TTC549 (cell line): ENCODE measurements around the gene TEKT2.

Source experiments
- FAIRE-seq: peaks from 2 replicates; lab custom pipeline; 2012; peaks lifted over from hg19 to GRCh38; lab: Jason Lieb, UNC

TEKT2 gene

DNA sequence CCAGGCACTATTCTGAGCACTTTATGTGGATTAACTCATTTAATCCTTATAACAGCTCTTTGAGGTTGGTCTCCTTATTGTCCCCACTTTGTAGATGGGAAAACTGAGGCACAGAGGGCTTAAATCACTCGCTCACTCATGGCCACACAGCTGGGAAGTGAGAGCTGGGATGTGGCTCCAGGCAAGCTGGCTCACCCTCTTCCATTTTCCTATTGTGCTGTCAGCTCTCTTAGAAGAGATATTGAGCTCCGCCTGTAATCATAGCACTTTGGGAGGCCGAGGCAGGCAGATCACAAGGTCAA, 45.0 kb downstream of the TEKT2 start:
- no peak for FAIRE-seq

DNA sequence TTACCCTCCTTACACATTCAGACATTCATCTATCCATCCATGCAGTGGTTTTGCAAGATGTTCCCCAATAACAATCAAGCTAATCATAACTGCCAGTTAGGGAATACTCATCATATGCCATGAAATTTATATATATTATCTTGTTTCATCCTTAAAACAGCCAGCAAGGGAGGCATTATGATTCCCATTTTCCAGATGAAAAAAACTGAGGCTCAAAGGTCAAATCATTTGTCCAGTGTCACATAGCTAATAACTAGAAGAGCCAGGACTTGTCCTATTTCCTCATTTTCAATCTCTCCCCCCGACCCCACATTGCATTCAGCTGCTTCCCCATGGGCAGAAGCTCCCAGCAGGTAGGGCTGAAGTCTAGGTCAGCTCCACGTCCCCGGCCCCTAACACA, 48.1 kb downstream of the TEKT2 start:
- FAIRE-seq: no peak

DNA sequence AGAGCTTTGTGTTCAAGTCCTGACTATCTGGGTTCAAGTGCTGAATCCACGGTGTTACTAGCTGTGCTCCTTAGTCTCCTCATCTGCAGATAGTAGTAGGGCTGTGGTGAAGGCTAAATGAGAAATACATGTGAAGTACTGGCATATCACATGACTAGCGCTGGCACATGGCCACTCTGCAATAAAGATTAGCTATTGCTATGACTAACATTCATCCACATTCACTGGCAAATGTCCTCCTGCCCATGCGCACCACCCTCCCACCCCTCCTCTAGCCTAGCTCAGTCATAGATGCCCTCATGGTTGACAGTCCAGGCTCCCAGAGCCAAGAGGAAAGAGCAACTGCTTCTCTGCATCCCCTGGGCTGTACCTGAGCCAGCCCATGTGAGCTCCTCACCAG, 49.6 kb downstream of the TEKT2 start:
- no peak for FAIRE-seq

DNA sequence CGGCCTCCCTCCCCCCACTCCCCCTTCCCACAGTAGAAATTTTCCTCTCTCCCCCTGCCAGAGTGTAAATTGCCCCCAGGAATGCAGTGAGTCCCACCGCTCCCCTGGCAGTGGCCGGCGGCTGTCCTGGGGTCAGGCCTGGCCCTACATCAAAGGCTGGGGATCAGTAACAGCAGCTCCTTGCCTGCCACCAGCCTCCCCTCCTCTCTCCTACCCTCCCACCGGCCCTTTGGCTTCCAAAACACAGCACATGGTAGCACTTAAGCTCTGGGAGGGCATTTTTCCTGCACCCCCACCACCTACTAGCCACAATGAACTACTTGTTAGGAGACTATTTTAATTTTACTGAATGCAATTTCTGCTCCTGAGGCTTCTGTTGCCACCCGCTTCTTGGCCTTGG, 50.1 kb downstream of the TEKT2 start:
- no peak for FAIRE-seq

DNA sequence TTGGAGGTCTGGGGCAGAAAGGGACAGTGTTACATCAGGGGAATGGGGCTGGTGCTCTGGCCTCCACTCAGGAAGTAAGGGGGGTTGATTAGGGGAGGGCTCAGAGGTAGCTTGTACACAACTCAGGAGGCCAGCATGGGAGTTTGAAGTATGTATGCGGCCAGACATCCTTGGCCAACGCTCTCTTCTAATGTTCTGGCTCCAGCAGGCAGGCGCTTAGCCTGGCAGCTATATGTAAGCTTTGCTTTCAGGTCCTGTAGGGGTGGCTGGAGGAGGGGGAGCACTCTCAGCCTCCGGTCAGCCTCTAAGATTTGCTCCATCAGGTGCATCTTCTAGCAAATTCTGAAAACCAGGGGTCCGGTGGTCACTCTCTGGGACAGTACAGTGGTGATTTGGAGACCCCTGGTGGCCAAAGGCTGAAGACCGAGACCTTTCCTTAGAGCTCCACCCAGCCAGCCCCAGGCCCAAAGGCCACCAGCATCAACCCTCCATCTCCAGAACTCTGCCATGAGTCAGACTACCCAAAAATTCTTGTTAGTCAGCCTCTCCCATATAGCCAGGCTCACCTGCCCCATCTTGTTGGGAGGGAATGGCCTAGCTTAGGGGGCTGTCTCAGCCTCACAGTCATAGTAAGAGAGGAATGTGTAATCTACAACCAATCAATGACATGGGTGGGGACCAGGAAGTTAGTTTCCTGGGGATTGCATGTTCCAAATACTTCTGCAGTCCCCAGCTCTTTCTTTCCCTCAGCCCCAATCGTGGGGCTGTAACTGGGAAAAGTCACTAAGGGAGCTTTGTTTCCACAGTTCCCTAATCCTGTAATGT, 50.8 kb downstream of the TEKT2 start:
- no peak for FAIRE-seq

DNA sequence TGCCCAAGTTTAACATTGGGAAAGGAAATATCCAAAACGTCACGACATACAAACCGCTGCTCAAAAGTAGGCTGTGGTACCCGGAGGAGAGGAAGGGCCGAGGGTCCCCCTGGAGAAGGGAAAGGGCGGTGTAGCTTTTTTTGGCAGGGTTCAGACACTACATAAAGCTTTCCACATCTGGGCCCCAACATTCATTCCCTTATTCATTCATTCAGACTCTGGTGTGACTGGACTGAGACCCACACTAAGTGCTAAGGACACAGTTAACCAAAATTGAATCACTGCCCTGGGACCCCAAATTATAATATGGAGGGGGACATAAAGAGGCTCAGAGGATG, 51.4 kb downstream of the TEKT2 start:
- FAIRE-seq: no peak

DNA sequence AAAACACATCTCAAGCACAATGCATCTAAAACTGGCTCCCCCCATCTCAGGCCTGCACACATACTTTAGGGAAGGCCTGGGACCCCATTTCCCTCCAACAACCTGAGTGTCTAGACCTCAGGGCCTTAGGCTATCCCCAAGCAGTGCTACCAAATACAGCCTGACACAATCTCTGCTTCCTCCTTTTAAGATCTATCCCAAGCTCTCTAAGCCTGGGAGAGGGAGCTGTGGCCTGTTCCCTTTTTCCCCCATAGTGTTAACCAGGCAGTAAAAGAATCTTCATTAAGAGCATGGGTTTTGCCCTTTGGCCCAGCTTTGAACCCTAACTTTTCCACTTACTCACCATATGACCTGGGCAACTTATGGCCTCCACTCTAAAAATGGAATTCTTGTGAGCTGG, 51.9 kb downstream of the TEKT2 start:
- no peak for FAIRE-seq

DNA sequence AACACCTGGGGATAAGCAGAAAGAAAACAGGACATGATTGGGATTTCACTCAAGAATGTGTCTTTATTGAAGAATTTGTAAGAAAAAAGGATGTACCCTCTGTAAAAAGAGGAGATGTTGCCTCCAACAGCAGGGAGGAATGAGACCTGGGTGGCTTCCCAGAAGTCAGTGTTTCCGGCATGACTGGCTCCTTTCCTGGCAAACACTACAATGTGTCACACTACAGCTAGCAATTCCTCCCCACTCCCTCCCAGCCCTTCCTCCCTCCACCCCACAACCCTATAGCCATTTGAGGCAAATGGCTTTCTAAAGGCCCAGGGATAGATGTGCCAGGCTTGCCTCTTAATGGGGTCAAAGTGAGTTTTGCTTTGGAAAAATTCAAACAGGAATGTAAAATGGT, 52.6 kb downstream of the TEKT2 start:
- no peak for FAIRE-seq

DNA sequence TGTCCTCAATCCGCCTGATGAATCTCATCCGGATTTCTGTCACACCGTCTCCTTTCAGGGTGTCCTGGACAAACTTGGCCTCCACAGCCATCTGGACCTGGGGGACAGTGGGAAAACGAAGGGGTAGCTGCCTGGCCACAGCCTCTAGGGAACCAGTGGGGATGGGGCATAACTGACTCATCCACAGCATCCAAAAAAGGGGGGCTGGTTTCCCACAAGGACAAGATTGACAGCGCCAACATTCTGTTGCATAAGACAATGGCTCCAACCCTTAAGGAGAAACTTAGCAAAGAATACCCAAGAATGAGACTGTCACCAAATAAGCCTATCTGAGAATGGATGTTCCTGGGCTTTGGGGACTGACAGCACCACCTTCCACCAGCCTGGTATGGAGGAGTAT, 53.3 kb downstream of the TEKT2 start:
- no peak for FAIRE-seq

DNA sequence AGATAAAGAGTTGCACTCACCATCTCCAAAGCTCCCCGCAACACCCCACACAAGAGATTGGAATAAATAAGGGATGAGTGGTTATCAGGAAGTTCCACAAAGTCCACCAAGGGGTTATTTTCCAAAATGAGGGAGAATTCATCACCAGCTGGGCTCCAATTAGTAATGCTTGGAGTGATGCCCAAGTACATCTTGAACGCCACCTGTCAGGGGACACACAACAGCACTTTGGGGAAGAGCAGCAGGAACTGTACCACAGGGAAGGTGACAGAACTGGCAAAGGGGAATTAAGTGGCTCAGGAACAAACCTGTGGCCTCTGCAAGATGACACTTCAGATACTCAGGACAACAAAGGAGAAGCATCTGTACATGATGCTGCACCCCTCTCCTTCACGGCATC, 53.9 kb downstream of the TEKT2 start:
- FAIRE-seq: no peak
